GM12874 (cell line): Measurements from ENCODE around the gene SYT12.

ENCODE experiments used
- TF ChIP-seq, protein P1 (sequence below): IDR thresholded peaks from 2 replicates; pipeline ENCODE4 v1.5.1; 2011; ENCODE audit warnings: low read depth, mild to moderate bottlenecking, control low read depth, low read length, moderate library complexity; ENCODE audit not compliant: insufficient read depth

Gene SYT12

DNA sequence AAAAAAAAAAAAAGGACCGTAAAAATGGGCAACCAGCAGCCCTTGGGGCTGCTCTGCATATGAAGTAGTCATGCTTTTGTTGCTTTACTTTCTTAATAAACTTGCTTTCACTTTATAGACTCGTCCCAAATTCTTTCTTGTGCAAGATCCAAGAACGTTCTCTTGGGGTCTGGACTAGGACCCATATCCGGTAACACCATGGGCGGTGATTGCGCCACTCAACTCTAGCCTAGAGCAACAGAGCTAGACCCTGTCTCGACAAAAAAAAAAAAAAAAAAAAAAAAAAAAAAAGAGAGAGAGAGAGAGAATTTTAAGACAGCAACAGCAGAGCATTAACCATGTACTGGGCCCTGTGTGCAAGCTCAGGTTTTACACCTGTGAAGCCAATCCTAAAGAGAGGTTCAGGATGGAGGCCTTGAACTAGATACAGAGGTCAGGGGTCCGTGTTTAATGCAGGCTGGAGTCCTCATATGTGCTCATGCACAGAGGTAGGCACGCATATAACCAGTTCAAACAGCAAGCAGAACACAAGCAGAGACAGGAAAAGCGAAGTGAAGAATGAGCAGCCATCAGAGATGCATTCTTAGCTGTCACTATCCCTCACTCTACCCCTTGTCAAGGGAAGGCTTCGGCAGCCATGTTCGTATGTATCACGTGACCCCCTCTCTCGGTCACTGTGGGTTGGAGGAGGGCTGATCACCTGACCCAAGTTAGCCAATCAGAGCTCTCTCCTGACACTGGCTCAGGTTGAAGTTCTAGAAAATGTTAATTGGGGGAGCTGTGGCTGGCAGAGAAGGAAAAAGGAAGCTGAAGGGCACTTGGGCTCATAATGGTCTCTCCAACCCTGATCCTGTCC lies 16.7 kb upstream of the SYT12 start:
- TF ChIP-seq, protein P1, sequence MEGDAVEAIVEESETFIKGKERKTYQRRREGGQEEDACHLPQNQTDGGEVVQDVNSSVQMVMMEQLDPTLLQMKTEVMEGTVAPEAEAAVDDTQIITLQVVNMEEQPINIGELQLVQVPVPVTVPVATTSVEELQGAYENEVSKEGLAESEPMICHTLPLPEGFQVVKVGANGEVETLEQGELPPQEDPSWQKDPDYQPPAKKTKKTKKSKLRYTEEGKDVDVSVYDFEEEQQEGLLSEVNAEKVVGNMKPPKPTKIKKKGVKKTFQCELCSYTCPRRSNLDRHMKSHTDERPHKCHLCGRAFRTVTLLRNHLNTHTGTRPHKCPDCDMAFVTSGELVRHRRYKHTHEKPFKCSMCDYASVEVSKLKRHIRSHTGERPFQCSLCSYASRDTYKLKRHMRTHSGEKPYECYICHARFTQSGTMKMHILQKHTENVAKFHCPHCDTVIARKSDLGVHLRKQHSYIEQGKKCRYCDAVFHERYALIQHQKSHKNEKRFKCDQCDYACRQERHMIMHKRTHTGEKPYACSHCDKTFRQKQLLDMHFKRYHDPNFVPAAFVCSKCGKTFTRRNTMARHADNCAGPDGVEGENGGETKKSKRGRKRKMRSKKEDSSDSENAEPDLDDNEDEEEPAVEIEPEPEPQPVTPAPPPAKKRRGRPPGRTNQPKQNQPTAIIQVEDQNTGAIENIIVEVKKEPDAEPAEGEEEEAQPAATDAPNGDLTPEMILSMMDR, result no peak

DNA sequence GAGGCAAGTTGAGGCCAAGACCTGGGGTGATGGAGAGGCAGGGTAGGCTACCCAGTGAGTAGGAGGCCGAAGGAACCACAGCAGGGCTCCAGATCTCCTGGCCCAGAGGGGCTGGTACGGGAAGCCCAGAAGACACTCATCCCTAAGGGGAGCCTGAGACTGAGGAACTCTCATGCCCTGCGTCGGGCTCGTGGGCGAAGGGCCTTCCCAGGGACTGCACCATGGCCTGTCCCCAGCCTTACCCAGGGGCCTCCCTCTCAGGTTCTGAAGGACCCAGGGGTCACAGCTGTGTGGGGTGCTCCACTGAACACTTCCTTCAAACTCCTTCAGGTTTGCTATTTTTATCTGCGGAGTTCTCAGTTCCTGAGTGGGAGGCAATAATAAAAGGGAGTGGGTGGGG lies 15.8 kb upstream of the SYT12 start:
- TF ChIP-seq, protein P1, result no peak

DNA sequence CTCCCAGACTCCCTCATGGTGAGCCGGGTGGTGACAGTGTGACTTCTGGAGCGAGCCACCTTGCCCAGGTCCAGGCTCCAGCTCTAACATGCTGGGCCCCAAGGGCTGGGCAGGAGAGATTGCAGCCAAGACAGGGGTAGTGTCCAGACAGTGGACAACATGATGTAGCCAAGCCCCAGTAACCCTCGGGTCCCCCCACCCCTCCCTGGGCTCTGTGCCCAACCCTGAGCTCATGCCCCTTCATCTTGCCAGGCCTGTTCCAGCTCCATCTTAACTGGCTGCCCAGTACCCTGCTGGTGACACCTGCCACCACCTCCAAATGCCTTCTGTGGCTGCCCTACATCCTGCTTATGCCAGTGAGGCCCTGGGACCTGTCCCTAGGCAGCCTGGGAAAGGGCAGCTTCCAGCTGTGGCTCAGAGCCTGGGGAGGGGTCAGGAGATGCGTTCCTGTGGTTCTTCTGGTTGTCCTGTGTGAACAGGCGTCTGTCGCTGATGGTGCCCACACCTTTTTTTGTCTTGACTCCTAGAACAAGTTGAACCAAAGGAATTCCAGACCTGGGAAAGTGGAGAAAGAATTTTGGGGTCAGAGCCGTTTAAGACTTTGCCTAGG lies 12.5 kb upstream of the SYT12 start:
- TF ChIP-seq, protein P1, result no peak

DNA sequence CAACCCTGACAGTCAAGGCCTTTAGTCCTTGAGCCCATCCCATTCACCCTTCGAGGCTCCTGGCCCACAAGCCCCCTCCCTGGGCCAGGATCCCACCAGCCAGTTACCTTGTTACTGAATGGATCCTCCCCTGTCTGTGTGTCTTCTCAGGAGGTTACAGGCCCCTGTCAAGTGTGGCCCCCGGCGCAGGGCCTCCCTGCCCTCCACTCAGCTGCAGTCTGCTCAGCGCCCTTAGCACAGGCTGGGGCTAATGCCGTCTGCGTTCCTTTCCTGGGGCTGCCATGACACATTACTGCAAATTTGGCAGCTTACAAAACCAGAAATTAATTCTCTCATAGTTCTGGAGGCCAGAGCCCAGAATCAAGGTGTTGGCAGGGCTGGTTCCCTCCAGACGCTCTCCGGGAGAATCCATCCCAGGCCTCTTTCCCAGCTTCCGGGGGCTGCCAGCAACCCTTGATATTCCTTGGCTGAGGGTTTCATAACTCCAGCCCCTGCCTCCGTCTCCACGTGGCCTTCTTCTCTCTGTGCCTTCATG lies 9.4 kb upstream of the SYT12 start:
- TF ChIP-seq, protein P1, result no peak

DNA sequence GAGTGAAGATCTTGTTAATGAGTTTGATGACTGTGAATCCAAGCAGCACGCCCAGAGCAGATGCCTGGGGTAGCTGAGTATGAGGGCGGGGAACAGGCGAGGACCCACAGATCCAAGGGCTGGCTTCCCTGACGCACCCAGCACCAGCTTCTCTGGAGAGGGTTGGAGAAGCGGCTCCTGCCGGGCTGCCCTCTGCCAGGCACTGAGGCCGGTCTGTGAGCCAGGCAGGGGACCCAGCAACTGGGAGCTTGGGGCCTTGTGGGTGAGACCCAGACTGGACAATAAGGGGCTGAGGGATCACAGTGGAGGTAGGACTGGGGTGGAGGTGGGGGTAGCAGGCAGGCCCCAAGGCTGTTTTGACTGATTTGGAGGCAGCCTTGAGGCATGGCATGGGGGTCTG lies 8.6 kb upstream of the SYT12 start:
- TF ChIP-seq, protein P1, result no peak

DNA sequence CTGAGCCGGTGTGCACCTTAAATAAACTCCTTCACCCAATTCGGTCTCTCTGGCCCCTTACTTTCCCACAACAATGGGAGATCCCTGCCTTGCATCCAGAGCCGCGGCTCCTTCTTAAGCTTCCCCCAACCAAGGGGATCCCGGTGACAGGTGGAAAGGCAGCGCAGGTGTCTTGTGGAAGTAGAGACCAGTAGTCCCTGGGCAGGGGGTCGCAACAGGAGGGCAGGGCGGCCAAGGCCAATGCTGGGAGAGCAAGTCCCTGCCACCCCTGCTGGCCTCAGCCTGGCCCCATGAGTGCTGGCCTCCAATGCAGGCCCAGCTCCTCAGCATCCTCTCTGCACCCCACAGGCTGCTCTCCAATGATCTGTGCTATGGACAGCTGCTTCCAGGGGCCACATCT lies 7.9 kb upstream of the SYT12 start:
- TF ChIP-seq, protein P1, result no peak

DNA sequence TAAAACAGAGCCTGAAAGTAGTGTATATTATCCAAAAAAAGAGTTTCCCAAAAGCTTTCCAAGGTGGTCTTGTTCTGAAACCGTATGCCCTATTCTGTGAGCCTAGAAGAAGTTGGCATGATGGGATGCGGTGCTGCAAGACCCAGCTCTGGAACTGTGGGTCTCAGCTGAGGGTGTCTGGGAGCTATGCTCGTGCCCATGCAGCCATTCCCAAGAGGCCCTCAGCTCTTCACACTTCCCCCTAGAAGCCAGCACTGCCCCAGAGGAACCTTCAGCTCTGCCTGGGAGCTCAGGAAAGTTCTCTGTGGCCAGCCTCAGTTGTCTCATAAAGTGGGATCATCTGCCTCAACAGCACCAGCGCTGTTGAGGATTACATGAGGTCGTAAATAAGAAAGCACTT lies 6.4 kb upstream of the SYT12 start:
- TF ChIP-seq, protein P1, result no peak
